GM13976 (cell line): ENCODE data around the gene ZFY.

ENCODE experiments used
- DNase-seq: peaks from one replicate; pipeline ENCODE4 v3.0.0; 2012; ENCODE audit warnings: low spot score
- in situ Hi-C: fragments of 300-500 bp; cut with MboI; formaldehyde crosslinking; loops from one replicate; pipeline ENCODE4 v1.12.0; 2022; ENCODE audit warnings: low sequenced_read_pairs, mixed read lengths, inconsistent platforms; ENCODE audit not compliant: unreplicated experiment
- TF ChIP-seq, protein P1 (sequence below): IDR thresholded peaks from 2 replicates; pipeline ENCODE4 v1.5.1; 2012; ENCODE audit warnings: borderline replicate concordance, mild to moderate bottlenecking; ENCODE audit not compliant: insufficient read depth; ENCODE audit errors: extremely low read depth, missing control alignments, control extremely low read depth

Gene ZFY

DNA sequence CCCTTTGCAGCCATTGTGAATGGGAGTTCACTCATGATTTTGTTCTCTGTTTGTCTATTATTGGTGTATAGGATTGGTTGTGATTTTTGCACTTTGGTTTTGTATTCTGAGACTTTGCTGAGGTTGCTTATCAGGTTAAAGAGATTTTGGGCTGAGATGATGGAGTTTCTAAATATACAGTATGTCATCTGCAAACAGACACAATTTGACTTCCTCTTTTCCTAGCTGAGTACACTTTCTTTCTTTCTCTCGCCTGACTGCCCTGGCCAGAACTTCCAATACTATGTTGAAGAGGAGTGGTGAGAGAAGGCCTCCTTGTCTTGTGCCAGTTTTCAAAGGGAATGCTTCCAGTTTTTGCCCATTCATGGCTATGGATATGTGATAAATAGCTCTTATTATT lies 81.4 kb downstream of the ZFY start:
- TF ChIP-seq, protein P1, sequence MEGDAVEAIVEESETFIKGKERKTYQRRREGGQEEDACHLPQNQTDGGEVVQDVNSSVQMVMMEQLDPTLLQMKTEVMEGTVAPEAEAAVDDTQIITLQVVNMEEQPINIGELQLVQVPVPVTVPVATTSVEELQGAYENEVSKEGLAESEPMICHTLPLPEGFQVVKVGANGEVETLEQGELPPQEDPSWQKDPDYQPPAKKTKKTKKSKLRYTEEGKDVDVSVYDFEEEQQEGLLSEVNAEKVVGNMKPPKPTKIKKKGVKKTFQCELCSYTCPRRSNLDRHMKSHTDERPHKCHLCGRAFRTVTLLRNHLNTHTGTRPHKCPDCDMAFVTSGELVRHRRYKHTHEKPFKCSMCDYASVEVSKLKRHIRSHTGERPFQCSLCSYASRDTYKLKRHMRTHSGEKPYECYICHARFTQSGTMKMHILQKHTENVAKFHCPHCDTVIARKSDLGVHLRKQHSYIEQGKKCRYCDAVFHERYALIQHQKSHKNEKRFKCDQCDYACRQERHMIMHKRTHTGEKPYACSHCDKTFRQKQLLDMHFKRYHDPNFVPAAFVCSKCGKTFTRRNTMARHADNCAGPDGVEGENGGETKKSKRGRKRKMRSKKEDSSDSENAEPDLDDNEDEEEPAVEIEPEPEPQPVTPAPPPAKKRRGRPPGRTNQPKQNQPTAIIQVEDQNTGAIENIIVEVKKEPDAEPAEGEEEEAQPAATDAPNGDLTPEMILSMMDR = no peak
- in situ Hi-C loops = no loop called here
- no peak for DNase-seq

DNA sequence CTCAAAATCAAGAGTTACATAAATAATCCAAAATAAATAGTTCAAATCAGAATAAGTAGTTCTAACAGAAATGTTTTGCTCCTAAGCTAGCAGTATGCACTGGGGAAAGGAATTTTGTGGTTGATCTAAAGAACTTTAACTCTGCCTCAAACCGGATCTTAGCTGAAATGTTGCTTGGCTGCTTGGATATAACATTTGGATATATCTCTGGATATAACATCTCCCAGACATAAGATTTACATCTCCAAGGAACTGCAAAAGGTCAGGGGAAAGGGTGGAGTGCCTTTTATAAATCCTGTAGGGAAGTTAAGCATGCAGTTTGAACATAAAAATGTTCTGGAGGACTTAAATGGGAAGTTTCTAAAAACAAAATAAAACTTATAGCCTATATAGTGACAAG lies 83.4 kb downstream of the ZFY start:
- DNase-seq = no peak
- TF ChIP-seq, protein P1 = no peak
- in situ Hi-C loops = no loop called here

DNA sequence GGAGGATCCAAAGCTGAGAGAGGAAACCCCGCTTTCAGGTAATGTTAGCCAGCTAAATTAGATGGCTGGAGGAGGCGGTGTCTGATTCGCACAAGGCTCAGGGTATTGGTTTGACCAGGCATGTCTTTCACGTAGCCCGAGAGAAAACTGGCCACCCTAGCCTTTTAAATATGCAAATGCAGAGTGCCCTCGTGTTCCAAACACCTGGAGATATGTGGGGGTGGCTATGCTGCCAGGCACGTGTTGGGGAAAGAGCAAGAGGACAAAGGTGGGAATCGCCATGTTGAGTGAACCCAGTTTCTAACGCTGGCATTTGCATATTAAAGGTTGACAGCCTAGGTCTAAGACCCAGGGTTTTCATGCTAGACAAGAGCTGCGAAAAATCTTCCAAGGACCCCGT lies 84.4 kb downstream of the ZFY start:
- TF ChIP-seq, protein P1 = no peak
- DNase-seq = no peak
- in situ Hi-C loops = no loop called here

DNA sequence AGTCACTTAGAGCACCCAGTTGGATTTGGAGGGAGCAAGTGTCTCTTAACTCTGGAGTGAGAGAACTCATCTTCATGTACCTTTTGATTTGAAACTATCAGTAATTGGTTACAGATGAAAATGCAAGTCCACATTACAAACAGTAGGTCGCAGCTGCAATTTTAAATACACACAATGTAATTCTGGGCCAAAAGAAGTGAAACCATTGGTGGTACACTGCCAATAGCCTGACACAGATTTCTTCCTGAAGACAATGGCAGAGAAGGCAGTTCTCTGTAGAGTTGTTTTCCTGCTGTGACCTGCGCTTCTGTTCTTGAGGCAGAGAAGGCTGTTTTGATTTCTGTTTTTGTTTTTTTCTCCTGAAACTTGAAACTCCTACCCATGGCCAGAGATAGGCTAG lies 86.0 kb downstream of the ZFY start:
- TF ChIP-seq, protein P1 = no peak
- in situ Hi-C loops = no loop called here
- DNase-seq = no peak

DNA sequence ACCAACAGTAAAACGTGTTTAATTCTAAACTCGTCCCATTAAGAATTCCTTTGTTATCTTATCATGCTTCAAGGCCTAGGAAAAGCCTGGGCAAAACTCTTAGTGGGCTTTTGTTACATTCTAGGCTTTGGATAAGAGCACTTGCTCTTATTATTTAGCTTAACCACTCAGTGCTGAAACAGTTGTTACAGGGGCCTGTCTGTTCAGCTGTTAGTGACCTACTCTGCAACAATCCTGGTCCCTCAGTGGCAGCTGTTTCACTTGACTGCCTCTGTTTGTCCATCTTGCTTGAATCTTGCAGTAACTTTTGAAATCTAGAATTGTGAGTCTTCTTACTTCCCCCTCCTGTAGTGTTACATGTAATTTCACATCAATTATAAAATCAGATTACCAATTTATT lies 88.4 kb downstream of the ZFY start:
- no peak for DNase-seq
- TF ChIP-seq, protein P1 = no peak
- in situ Hi-C loops = no loop called here

DNA sequence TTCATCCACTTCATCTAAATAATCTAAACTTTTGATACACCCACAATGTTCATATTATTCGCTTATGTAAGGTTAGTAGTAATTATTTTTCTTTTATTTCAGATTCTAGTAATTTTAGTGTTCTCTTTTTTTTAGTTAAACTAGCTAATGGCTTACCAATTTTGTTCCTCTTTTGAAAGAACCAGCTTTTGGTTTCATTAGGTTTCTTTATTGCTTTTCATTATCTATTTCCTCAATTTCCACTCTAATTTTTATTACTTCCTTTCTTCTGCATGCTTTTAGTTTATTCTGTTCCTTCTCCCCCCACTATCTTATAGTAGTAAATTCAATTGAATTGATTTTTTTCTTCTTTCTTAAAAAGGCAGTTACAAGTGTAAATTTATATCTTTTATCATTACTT lies 90.2 kb downstream of the ZFY start:
- DNase-seq = no peak
- TF ChIP-seq, protein P1 = no peak
- in situ Hi-C loops = no loop called here
